D721Med (cell line): Measurements from ENCODE around the gene PRRT1B.

Experiments
- DNase-seq: peaks from one replicate; pipeline ENCODE4 v3.0.0; 2011; ENCODE audit warnings: low spot score; ENCODE audit not compliant: insufficient read length
- FAIRE-seq: peaks from 2 replicates; lab custom pipeline; 2011; peaks lifted over from hg19 to GRCh38; lab: Jason Lieb, UNC
- TF ChIP-seq, protein P1 (sequence below): IDR thresholded peaks from 2 replicates; pipeline ENCODE4 v1.5.1; 2012; ENCODE audit warnings: mild to moderate bottlenecking, control low read depth; ENCODE audit not compliant: insufficient read depth; ENCODE audit errors: missing control alignments

PRRT1B gene

GRCh38 chr9:131522257-131523085, 22.9 kb upstream of the PRRT1B start:
- FAIRE-seq (no peak), DNase-seq (no peak)
- TF ChIP-seq, protein P1, sequence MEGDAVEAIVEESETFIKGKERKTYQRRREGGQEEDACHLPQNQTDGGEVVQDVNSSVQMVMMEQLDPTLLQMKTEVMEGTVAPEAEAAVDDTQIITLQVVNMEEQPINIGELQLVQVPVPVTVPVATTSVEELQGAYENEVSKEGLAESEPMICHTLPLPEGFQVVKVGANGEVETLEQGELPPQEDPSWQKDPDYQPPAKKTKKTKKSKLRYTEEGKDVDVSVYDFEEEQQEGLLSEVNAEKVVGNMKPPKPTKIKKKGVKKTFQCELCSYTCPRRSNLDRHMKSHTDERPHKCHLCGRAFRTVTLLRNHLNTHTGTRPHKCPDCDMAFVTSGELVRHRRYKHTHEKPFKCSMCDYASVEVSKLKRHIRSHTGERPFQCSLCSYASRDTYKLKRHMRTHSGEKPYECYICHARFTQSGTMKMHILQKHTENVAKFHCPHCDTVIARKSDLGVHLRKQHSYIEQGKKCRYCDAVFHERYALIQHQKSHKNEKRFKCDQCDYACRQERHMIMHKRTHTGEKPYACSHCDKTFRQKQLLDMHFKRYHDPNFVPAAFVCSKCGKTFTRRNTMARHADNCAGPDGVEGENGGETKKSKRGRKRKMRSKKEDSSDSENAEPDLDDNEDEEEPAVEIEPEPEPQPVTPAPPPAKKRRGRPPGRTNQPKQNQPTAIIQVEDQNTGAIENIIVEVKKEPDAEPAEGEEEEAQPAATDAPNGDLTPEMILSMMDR: no peak

GRCh38 chr9:131523086-131523388, 22.3 kb upstream of the PRRT1B start:
- FAIRE-seq (no peak), DNase-seq (no peak)
- TF ChIP-seq, protein P1: no peak

DNA sequence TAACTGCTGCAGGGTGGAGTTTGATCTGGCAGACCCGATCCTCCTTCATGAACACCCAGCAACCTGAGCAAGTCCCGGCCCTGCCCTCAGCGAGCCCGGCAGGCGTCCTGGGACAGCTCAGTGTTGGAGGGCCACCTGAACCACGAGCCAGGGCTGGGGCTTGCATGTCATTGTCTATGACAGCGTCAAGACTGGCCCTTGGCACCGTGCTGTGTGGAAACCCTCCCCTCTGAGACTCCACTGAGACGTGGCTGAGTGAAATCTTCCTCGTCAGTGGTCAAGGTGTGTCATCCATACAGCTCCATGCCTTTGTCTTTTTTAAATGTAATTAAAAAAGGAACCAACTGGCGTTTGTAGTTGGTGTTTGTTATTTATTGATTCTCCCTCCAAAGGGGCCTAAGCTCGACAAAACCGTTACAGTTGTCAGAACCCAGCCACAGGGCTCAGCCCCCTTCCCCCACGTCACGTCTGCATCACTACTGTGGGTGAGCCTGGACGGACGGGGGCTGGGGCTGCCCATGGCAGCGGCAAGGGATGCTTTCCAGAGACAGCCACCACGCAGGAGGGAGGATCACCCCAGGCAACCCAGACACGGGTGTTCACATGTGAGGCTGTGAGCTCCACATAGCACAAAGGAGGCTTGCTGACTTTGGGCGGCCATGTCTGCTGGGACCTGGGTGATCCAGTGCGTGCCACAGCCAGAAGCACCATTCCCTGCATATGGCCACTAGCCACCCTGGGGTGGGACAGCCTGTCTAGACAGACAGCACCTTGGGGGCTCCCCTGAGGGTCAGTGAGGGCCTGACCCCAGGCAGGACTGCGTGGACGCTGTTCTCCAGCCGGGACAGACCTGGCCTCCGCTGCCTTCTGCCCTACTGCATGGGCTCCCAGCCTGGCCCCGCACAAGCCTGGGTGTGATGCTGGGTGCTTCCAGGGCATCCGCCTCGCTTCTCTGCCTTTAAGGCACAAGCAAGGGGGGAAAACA, 21.6 kb upstream of the PRRT1B start:
- FAIRE-seq (no peak), DNase-seq (no peak)
- TF ChIP-seq, protein P1: no peak

- DNase-seq: no peak
- TF ChIP-seq, protein P1: no peak
- no peak for FAIRE-seq
Measured at GRCh38 chr9:131524665-131525315, 20.5 kb upstream of the PRRT1B start.

DNA sequence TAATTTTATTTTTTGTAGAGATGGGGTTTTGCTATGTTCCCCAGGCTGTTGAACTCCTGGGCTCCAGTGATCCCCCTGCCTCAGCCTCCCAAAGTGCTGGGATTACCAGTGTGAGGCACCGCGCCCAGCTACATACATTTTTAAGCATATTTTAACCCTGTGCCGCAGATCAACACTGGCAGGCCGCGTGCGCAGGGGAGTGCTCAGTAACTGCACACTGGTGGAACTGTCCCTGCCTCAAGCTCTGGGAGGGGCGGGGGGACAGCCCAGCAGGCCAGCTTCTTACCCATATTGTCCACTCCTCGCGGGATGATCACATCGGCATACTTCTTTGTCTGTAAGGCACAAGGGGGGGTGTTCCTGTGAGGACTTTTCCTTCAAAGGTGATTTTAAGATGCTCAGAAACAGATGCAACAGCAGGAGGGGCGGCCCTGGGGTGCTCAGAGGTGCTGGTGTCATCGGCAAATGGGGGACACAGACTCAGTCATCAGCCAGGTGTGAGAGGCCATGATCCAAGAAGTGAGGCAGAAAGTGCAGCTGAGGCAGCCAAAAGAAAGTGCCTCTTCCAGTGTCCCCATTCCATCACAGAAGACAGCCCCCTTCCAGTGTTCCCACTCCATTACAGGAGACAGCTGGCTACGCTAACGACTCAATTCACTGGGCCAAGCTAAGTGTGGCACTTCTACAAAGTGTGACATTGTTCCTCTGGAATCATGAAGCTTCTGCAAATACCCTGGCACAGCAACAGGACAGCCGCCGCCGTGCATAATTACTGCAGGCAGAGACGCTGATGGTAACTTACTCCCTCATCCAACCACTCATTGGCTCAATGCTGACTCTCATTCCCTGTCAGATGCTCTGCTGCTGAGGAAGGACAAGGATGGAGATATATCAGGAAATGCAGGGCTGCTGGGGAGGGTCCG, 19.4 kb upstream of the PRRT1B start:
- no peak for DNase-seq
- TF ChIP-seq, protein P1: no peak

GRCh38 chr9:131528186-131528585, 17.1 kb upstream of the PRRT1B start:
- no peak for FAIRE-seq
- TF ChIP-seq, protein P1: no peak
- no peak for DNase-seq

More for the DNA sequence above, 19.4 kb upstream of the PRRT1B start:
- no peak for FAIRE-seq
